Cerebellar cortex (tissue), 1 donor: ENCODE data around the gene FBXO42.
"Not testable (repeated sequence)": the region's sequence is repeated elsewhere in the genome, so short reads cannot be mapped to it uniquely, and the experiment has no call there.

Experiments
- DNase-seq: peaks from one replicate; pipeline ENCODE4 v3.0.0-alpha.2; 2015; ENCODE audit warnings: low spot score

The FBXO42 gene

DNA sequence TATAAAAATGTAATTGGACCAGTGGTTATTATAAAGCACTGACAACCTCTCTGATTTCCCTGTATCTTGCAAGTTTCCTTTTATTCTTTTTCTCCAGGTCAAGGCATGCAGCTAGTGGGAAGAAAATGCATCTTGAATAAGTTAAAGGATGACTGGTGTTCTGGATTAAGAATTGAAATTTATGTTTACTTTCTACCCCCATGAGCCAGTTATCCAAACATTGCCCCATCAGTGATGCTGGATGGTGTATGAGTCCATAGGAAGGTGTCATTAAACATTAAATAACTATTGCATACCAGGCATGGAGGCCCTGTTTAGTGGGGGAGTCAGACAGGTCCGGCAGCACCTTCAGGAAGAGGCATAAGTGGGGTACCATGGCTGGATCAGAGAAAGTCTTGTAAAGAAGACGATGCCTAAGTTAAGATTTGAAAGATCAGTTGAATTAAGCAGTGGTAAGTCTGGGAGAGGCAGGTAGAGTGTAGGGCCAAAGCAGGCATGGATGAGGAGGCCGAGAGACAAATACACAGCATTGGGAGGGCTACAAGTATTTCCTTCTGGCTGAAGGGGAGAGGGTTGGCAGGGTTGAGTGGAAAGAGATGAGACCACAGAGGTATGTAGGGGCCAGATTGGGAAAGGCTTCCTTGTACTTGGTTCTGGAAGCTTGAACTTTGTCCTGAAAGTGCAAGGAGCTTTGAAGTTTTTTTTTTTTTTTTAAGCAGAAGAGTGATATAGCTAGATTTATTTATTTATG, 20.4 kb upstream of the FBXO42 start:
- no peak for DNase-seq

DNA sequence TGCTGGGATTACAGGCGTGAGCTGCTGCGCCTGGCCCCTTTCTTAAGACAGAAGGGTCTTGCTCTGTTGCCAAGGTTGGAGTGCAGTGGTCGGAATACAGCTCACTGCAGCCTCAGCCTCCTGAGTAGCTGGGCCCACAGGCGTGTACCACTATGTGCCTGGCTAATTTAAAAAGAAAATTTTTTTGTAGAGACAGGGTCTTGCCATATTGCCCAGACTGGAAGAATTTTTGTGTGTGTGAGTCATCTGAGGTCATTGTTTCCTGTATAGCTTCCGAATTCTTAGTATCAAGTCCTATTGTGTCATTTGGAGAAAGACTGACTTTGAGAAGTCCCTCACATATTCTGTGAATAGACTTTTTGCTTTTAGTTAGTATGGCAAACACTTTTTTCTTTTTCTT, 19.4 kb upstream of the FBXO42 start:
- no peak for DNase-seq

DNA sequence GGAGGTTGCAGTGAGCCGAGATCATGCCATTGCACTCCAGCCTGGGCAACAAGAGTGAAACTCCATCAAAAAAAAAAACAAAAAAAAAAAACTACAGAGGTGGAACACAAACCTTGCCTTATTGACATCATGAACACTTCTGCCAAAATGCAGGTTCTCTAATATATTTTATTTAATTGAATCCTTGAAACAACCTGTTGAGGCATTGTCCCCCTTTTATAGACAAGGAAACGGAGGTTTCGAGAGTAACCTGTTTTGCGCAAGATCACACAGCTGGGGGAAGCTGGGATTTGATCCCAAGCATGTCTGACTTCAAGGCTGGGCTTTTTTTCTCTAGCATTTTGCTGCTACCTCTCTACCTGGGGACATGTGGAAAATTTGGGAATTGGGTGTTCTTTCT, 17.5 kb upstream of the FBXO42 start:
- DNase-seq = no peak

DNA sequence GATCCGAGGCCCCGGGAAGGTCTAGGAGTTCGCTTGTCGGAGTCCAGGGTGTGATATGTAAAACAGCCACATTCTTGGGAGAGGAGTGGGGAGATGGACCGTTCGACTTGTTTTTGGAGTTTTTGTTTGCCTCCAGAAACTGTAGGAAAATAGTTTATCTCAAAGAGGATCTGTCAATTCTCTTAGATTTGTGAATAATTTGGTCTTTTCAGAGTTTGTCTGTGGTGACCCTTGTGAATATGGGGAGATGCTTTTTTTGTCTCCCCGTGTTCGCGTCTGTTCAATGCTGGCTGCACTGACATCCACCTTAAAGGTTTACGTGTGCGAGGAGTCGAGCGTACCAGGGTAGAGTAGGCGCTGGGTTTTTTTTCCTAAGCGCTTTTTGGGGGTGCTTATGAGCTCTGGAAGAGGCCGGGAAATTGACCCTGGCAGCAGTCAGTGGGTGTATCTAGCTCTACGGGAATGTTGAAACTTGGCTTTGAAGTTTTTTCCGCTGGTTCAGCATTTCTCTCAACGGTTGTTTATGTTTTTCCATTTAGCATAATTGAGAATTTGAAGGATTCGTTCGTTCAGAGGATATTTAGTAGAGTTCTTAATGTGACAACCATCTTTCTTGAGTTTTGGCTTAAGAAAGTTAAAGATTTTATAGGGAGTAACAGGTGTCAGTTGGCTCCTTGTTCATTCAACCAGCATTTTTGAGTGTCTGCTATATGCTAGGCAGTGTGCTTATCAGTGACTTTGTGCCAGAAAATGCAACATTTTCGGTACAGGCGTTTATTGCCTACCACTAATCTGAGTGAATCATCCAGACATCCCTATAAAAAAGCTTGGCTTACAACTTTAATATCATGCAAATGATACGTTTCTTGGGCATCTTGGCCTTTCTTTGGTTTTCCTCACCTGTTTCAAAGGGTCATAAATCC, 15.9 kb upstream of the FBXO42 start:
- DNase-seq = no peak

DNA sequence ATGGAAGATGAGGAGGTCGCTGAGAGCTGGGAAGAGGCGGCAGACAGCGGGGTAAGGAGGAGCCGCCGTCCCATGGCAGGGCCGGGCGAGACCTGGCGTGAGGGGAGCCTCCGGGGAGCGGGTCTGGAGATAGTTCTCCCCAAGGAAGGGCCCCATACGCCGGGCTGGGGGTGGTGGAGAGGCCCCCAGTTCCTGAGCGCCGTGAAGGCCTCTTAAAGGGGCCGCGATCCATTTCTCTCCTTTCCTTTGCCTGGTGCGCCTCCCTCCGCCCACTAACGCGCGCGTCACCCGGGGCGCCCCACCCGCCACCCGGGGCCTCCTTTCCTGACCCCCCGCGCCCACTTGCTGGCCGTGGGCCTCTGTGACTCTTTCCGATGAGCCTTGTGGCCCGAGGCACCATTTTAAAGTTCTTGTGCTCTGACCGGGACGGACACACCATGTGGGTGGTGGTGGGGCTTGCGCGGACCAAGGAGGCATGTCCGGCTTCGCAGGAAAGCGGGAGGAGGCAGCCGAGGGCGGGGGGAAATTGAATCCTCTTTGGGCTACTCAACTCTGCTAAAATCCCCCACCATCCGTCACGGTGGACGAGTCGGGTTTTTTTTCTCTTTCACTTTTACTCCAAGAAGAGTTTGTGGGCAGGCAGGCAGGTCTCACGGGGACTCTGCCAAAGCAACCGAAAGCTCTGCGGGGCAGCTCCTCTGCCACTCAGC, 15.1 kb upstream of the FBXO42 start:
- no peak for DNase-seq

DNA sequence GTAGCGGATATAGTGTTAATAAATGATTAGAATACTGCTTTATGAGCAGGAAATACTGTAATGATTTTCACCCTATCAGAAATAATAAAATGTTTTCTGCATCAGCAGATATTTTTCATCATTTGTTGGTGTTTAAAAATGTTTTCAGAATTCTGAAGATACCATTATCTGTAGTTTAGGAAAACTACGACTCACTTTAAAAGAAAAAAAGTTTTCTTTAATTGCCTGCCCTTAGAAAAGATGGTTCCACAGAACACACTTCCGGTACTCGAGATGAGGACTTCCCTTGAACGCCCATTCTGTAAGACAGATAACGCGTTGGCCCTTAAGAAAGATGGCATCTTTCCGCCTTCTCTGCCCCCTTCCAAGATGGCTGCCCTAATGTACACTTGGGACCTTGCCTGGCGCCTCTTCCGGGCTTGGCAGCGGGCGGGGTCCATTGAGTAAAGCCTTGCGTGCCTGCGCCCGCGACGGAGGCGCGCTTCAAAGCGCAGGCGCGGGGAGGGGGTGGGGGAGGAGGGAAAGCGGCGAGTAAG, 14.5 kb upstream of the FBXO42 start, which contains the start of gene SZRD1:
SZRD1 (plus strand) TSS at position 521 of the 536 bp plus-strand sequence. CDS start 16 bp downstream, outside the sequence.
- DNase-seq = peak; percentile 99

DNA sequence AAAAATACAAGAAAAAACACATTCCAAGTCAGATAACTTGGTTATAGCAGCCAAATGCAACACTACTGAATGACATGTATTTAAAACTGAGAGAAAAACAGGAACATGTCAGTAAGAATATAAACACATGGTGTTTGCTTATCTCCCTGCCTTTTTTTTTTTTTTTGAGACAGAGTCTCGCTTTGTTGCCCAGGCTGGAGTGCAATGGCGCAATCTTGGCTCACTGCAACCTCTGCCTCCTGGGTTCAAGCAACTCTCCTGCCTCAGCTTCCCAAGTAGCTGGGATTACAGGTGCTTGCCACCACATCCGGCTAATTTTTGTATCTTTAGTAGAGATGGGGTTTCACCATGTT, 12.8 kb upstream of the FBXO42 start:
- not testable (repeated sequence) for DNase-seq

DNA sequence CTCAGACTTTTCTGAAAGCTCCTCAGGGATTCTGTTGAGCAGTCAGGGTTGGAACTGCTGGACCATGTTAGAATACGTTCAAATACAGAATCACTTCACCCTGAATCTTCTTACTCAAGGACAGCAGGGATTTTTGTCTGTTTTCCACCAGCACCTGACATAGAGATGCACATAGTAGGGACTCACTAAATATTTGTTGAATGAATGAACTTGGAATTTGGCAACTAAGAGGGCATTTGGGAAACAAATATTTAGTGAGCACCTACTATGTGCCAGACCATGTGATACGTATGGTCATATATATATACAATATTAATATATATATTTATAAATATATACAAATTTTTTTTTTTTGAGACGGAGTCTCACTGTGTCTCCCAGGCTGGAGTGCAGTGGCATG, 4.6 kb upstream of the FBXO42 start:
- no peak for DNase-seq

DNA sequence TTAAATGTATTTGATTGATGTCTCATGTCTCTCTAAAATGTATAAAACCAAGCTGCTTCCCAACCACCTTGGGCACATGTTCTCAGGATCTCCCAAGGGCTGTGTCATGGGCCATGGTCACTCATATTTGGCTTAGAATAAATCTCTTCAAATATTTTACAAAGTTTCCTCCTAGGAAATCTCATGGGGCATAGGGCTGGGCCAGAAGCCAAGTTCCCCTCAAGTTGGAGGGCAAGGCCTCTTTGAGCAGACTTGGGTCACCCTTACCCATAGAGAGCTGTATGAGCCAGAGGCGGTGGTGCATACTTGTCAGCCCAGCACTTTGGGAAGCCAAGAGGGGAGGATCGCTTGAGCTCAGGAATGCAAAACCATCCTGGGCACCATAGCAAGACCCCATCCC, 2.3 kb upstream of the FBXO42 start:
- DNase-seq = no peak

DNA sequence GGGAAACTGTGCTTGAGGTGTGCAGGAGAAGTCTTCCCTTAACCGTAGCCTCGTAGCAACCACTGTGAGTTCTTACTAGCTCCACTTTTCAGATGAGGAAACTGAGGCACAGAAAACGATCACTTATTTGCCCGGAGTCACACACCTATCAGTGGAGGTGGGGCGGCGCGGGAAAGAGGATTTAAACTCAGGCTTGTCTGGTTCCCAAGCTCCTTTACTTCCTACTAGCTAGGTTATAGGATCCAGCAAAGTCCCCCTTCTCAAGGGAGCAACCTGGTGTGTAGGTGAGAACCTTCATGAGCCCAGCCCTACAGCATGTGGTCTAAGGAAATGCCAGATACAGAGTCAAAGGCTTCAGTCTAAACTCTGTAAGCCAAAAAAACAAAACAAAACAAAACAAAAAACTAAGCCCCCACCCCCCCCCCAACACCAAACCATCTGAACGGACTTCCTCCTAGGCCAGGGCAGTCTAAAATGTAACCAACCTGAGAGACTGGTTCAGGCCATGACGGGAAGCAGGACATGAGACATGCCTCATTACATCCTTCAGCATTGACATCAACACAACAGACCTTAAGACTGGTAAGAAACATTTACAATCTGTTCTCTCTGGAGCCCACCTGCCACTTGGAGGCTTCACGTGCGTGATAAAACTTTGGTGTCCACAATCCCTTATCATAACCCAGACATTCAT, 709 bp upstream of the FBXO42 start:
- no peak for DNase-seq

DNA sequence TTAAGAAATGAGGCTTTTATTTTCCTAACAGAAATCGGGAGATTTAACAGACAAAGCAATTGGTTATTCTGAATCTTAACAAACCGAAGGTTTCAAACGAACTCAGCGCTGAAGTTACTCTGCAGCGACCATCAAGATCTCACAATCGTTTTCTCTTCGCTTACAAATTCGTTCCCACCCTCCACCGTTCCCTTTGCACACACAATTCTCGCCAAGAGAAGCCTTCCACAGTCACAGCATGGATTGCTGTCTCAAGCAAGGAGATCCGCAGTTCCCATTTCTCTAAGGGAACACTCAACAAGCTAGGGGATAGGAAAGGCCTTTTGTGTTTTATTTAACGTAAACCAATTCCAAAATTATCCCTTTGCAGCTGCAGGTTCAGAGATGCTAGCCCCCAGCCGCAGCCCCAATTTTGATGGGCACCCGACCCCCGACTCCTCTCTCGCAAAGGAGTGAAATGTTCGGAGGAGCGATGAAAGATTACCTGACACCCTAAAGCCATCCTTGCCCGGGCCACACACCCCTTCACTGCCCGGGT, 755 bp downstream of the FBXO42 start:
- DNase-seq = peak; percentile 49

DNA sequence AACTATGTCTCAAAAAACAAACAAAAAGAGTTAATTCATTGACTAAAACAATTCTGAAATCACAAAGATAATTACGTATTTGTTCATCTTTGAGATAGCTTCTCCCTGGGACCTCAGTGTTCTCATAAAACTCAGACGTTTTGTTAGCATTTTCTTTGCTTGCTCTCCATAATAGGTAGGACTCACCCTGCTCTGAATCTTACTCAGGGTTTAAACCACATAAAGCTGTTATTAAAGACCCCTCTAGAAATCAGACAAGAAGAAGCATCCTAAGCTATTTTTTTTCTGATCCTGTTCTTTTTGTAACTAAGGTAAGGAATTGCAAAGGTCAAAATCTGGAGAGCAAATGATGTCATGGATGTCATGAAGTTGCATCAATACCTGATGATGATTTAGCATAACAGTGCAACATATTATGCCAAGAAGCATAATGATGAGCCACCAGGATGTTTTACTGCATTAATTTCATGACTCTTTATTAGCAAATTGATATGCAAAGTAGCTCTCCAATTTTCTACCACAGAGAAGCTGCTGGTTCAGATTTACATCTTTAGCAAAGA, 2.4 kb downstream of the FBXO42 start:
- no peak for DNase-seq

DNA sequence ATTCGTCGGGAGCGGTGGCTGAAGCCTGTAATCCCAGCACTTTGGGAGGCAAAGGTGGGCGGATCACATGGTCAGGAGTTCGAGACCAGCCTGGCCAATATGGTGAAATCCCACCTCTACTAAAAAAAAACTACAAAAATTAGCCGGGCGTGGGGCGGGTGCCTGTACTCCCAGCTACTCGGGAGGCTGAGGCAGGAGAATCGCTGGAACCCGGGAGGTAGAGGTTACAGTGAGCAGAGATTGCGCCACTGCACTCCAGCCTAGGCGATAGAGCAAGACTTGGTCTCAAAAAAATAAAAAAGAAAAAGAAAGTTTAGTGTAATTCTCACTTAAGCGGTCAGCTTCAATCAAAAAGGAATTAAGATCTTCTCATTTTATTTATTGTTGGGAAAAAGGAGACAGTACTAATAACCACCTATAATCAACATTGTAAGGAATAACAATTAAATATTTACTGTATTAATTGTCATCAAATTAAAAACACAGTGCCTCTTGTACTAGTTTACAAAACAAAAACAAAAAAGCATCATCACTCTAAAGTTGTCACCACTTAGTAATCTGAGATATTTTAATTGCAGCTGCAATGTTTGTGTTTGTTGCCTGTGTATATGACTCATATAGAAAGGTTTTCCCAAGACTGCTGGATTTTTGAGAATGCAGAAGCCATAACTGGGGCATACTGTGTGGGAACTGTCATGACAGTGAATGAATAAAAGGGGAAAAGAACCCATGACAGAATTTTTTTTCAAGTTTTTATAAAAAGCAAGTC, 3.7 kb downstream of the FBXO42 start:
- DNase-seq = no peak

DNA sequence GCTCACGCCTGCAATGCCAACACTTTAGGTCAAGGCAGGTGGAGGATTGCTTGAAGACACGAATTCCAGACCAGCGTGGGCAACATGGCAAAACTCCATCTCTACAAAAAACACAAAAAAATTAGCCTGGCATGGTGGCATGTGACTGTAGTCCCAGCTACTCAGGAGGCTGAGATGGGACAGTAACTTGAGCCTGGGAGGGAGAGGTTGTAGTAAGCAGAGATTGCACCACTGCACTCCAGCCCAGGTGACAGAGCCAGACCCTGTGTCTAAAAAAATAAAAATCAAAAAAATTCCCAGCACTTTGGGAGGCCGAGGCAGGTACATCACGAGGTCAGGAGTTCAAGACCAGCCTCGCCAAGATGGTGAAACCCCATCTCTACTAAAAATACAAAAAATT, 9.0 kb downstream of the FBXO42 start:
- not testable (repeated sequence) for DNase-seq

DNA sequence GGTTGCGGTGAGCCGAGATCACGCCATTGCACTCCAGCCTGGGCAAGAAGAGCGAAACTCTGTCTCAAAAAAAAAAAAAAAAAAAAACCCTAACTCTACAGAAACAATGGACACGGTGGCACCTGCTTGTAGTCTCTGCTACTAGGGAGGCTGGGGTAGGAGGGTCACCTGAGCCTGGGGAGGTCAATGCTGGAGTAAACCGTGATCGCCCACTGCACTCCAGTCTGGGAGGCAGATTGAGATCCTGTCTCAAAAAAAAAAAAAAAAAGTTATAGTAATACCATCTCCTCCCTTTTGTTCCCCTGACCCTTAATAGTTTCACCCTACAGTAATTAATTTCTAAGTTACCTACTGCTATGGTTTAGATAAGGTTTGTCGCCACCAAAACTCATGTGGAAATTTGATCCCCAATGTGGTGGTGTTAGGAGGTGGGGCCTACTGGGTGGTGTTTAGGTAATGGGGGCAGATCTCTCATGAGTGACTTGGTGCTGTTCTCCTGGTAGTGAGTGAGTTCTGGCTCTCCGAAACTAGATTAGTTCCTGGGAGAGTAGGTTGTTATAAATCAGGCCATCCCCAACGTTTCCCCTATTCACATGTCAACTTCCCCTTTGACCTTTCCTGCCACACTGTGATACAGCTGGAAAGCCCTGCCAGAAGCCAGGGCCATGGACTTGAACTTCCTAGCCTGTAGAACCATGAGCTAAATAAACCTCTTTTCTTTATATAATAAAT, 9.8 kb downstream of the FBXO42 start:
- no peak for DNase-seq

DNA sequence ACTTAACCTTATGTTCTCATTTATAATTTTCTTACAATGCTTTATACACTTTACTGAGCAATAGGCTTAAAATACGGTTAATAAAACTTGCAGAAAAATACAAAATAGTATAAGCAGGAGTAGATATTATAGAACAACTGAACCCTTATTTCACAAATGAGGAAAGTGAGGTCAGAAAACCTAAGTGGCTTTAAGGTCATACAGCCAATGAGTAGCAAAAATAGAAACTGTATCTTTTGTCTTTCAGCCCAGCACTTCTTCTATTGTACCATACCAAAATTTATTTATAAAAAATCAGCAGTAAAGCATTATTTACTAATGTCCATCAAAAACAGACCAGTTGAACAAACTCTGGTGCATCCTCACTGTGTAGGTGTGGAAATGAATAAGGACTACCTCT, 11.6 kb downstream of the FBXO42 start:
- no peak for DNase-seq

DNA sequence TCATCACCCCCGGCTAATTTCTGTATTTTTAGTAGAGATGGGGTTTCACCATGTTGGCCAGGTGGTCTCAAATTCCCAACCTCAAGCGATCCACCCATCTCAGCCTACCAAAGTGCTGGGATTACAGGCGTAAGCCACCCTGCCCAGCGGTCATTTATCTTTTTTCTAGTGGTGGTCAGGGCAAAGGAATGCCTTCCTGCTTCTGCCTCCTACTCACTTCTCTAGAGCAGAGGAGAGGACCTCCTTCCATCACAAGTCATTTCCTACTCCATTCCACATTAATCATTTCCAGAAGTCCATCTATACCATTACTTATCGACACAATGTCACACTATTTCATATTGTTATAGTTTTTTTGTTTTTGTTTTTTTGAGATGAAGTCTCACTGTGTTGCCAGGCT, 13.3 kb downstream of the FBXO42 start:
- DNase-seq = no peak

DNA sequence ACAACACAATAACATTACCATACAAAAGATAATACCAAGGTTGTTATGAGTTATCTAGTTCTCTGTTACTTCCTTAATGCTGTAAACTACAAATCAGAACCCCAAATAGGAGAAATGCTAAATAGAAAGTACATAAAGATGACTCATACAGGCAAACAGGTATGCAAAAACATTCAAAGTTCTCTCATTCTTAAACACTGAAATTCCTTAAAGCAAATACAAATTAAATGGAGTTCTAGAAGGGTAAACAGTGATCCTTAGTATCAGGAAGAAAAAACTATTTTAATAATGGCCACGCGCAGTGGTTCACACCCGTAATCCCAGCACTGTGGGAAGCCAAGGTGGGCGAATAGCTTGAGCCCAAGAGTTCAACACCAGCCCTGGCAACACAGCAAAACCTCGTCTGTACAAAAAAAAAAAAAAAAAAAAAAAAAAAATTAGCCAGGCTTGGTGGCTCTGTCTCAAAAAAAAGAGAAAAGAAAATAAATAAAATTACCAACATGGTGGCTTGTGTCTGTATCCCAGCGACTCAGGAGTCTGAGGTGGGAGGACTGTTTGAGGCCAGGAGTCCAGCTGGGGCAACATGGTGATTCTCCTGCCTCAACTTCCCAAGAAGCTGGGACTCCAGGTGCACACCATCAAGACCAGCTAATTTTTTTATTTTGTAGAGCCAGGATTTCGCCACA, 17.5 kb downstream of the FBXO42 start:
- DNase-seq = no peak

DNA sequence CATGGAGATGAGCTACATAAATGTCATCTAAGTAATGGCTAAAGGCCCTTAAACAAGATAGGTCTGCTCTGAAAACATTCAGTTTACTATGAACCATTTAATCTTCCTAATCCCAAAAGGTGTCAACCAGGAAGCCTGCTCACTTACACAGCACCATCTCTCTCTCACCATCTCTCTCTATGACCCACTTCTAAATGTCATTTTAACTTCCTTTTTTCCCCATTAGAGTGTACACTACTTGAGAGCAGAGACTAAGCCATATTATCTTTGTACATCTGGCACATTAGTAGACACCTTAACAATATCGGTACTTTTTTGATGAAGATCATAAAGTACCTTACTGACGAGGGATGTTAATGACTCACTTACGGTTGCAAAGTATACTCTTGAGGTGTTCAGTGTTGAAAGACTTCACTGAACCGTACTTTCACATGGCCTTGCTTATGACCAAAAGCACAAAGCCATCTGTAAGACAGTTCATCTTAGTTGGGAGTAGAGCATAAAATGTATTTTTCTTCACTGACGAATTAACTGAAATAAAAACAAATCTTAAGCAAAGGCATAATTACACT, 25.4 kb downstream of the FBXO42 start:
- no peak for DNase-seq
